Esophagus muscularis mucosa (tissue), 4 donors: ENCODE results near the gene CFAP300. TPM values are rescaled to one million over a fixed set of nuclear protein-coding genes. Genes with fewer than 3 reads are reported as not detected.

ENCODE experiments used
- DNase-seq: peaks from one replicate; pipeline ENCODE4 v3.0.0-alpha.2; 2017; ENCODE audit errors: extremely low spot score
- H3K27ac ChIP-seq, 4 donors: fragments of 200-600 bp; sonication (generic); replicated peaks in 1 of 4; 1 replicate in 3 of 4; 2 replicates in 1 of 4; pipeline ENCODE4 v1.5.1; 2016 to 2019; ENCODE audit warnings: mild to moderate bottlenecking in 1 of 4
- H3K27me3 ChIP-seq, 4 donors: fragments of 200-600 bp; sonication (generic); one replicate each; pipeline versions ENCODE4 v1.5.1 to v1.6.0; 2016 to 2019
- H3K36me3 ChIP-seq, 4 donors: fragments of 200-600 bp; sonication (generic); one replicate each; pipeline ENCODE4 v1.5.1; 2016 to 2019
- H3K4me1 ChIP-seq, 4 donors: fragments of 200-600 bp; sonication (generic); one replicate each; pipeline ENCODE4 v1.5.1; 2016 to 2019
- H3K4me3 ChIP-seq, 4 donors: fragments of 200-600 bp; sonication (generic); 1 replicate in 2 of 4; 2 replicates in 2 of 4; pipeline ENCODE4 v1.5.1; 2016 to 2019; ENCODE audit warnings: mild to moderate bottlenecking in 4 of 4, moderate library complexity in 1 of 4
- H3K9me3 ChIP-seq, 4 donors: fragments of 200-600 bp; sonication (generic); 1 replicate in 3 of 4; 2 replicates in 1 of 4; pipeline ENCODE4 v1.5.1; 2016 to 2019
- CTCF ChIP-seq, 3 experiments: fragments of 200-600 bp in 2 of 3; fragments of 450-650 bp in 1 of 3; sonication (generic) in 2 of 3; IDR thresholded peaks; one replicate each; pipeline ENCODE4 v1.5.1; 2017 to 2019; ENCODE audit warnings: antibody characterized with exemption in 3 of 3, mild to moderate bottlenecking in 2 of 3, moderate library complexity in 1 of 3
- EP300 ChIP-seq: sonication (generic); formaldehyde crosslinking; IDR thresholded peaks from one replicate; pipeline ENCODE4 v1.6.1; 2017; ENCODE audit warnings: antibody characterized with exemption
- POLR2A ChIP-seq: fragments of 450-650 bp; IDR thresholded peaks from one replicate; pipeline ENCODE4 v1.6.1; 2017; ENCODE audit warnings: antibody characterized with exemption, moderate library complexity, mild to moderate bottlenecking, low read depth
- POLR2AphosphoS5 ChIP-seq, 2 donors: sonication (generic); formaldehyde crosslinking; IDR thresholded peaks; one replicate each; pipeline ENCODE4 v1.6.1; 2017; ENCODE audit warnings: antibody characterized with exemption in 2 of 2
- WGBS: methylation state at CpG from one replicate; pipeline ENCODE4 v1.1.5; 2018; 5-methylcytosine and 5-hydroxymethylcytosine counted together
- intact Hi-C: fragments of 100-400 bp; cut with DNase I; formaldehyde crosslinking; loops from one replicate; pipeline ENCODE4 v1.15.1; 2023
- total RNA-seq, 4 donors: library from RNA; depleted of rRNA; stranded (reverse); fragments of >200 nt; gene quantifications; one replicate each; pipeline versions ENCODE4 v1.1.0 to v1.2.1, GENCODE V29; 2016

Gene CFAP300
- total RNA-seq, 4 donors from 2014 or later, result 0.83 to 2.2 (median 1.6) TPM

GRCh38 chr11:102007567-102008437 is 39.4 kb upstream of the CFAP300 start:
- intact Hi-C loops, result loop anchor here (5.0 kb wide), 1 partner anchor 91 kb away; the partner anchor contains the start of genes ANGPTL5 and CEP126
- H3K27ac ChIP-seq, result peak overlapping the region in 2 of 4 donors; percentile 47 to 50
- WGBS, result 22% methylated on average over 4 of the region's 4 CpGs

GRCh38 chr11:102010776-102011494 is 36.3 kb upstream of the CFAP300 start:
- H3K4me3 ChIP-seq, result no peak overlapping the region
- H3K27ac ChIP-seq, result peak overlapping the region in 1 of 4 donors; percentile 24
- no peak for DNase-seq
- H3K36me3 ChIP-seq, result no peaks in the 10 kb centered on the region
- no peaks in the 10 kb centered on the region for H3K9me3 ChIP-seq
- WGBS, result 26% methylated on average over 12 of the region's 12 CpGs
- H3K27me3 ChIP-seq, result no peaks in the 10 kb centered on the region
- H3K4me1 ChIP-seq, result peaks cover 8 to 26% (median 22%) of the 10 kb centered on the region in 4 donors
- peak; percentile 10 to 35 for TF ChIP-seq POLR2AphosphoS5 (IDR thresholded peaks at IDR 0.05)
- no peak for TF ChIP-seq CTCF (IDR thresholded peaks at IDR 0.05)
- no peak for TF ChIP-seq POLR2A
- no peak for TF ChIP-seq EP300
- intact Hi-C loops, result loop anchor here (2.0 to 5.0 kb wide), 2 partner anchors 150 to 256 kb away; no protein-coding TSS in a partner anchor

More at GRCh38 chr11:102007567-102008437, 39.4 kb upstream of the CFAP300 start:
- DNase-seq, result no peak
- TF ChIP-seq POLR2A (no peak), EP300 (no peak), POLR2AphosphoS5 (IDR thresholded peaks at IDR 0.05) (no peak), CTCF (IDR thresholded peaks at IDR 0.05) (peak; percentile 50 to 60 (median 53))
- no peaks in the 10 kb centered on the region for H3K36me3 ChIP-seq
- H3K4me1 ChIP-seq, result peaks cover 8 to 26% (median 22%) of the 10 kb centered on the region in 4 donors
- no peaks in the 10 kb centered on the region for H3K27me3 ChIP-seq
- H3K9me3 ChIP-seq, result no peaks in the 10 kb centered on the region
- no peak overlapping the region for H3K4me3 ChIP-seq

GRCh38 chr11:102012946-102013345 is 34.3 kb upstream of the CFAP300 start:
- no peaks in the 10 kb centered on the region for H3K27me3 ChIP-seq

GRCh38 chr11:102014756-102015155 is 32.5 kb upstream of the CFAP300 start:
- TF ChIP-seq CTCF (IDR thresholded peaks at IDR 0.05) (no peak), POLR2AphosphoS5 (IDR thresholded peaks at IDR 0.05) (no peak), EP300 (no peak), POLR2A (no peak)

More at GRCh38 chr11:102012946-102013345, 34.3 kb upstream of the CFAP300 start:
- TF ChIP-seq POLR2AphosphoS5 (IDR thresholded peaks at IDR 0.05) (no peak), EP300 (no peak), POLR2A (no peak), CTCF (IDR thresholded peaks at IDR 0.05) (no peak)
- Histone ChIP-seq H3K9me3 (no peaks in the 10 kb centered on the region), H3K4me3 (no peak overlapping the region), H3K4me1 (peaks cover 8 to 30% (median 27%) of the 10 kb centered on the region in 4 donors), H3K36me3 (no peaks in the 10 kb centered on the region), H3K27ac (no peak overlapping the region)
- 82% methylated on average over 3 of the region's 3 CpGs for WGBS
- intact Hi-C loops, result loop anchor here (5.0 kb wide), 1 partner anchor 254 kb away; no protein-coding TSS in a partner anchor
- no peak for DNase-seq

More at GRCh38 chr11:102014756-102015155, 32.5 kb upstream of the CFAP300 start:
- intact Hi-C loops, result loop anchor here (5.0 kb wide), 1 partner anchor 253 kb away; no protein-coding TSS in a partner anchor
- Histone ChIP-seq H3K27me3 (no peaks in the 10 kb centered on the region), H3K4me3 (no peak overlapping the region), H3K9me3 (no peaks in the 10 kb centered on the region), H3K4me1 (peaks cover 8 to 39% (median 34%) of the 10 kb centered on the region in 4 donors), H3K27ac (no peak overlapping the region), H3K36me3 (no peaks in the 10 kb centered on the region)
- DNase-seq, result no peak
- WGBS, result 95% methylated on average over 5 of the region's 5 CpGs
